Measurements from ENCODE around the gene SERPINA1. TPM values are rescaled to one million over a fixed set of nuclear protein-coding genes. Genes with fewer than 3 reads are reported as not detected.
A peak's percentile ranks its signal among the peaks of the same experiment; 100 is the strongest.

The SERPINA1 gene
- total and polyA plus RNA-seq, 8 donors, result 10.5 to 1,332 (median 80.3) TPM

DNA sequence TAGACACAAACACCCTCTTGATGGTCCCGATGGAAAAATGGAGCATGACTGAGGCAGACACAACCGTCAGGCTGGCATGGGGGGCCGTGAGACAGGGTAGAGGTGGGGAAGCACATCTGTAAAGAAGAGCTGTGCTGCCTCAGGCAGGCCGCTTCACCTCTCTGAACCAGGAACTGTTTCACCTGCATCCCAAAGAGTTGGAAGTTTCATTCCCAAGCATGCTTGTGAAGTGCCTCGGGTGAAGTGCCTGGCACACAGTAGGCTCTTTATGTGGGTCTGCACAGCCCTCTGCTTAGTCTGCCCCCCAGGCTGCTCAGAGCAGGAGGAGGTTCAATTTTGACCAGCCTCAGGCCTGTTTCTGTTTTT is 685 bp upstream of the SERPINA1 start:
- H3K36me3 ChIP-seq, result no peaks in the 10 kb centered on the region
- intact Hi-C loops (cut with DNase I; ENCODE audit: low total_unique reads), result no loop called here
- WGBS, 5 donors, result 78 to 95% (median 88%) methylated on average over 5 of the region's 5 CpGs
- H3K27ac ChIP-seq, result peak overlapping the region in 3 of 5 donors; percentile 64 to 79 (median 75)
- H3K4me1 ChIP-seq, result peaks cover 40 to 89% (median 56%) of the 10 kb centered on the region in 4 donors
- no peaks in the 10 kb centered on the region for H3K9me3 ChIP-seq
- peak overlapping the region in 2 of 4 donors; percentile 15 to 26 for H3K4me3 ChIP-seq
- H3K27me3 ChIP-seq, result no peaks in the 10 kb centered on the region
- no peak for DNase-seq
- no peak for TF ChIP-seq POLR2A (IDR thresholded peaks at IDR 0.05)
- no peak for TF ChIP-seq EP300 (IDR thresholded peaks at IDR 0.05)
- TF ChIP-seq, protein P1, sequence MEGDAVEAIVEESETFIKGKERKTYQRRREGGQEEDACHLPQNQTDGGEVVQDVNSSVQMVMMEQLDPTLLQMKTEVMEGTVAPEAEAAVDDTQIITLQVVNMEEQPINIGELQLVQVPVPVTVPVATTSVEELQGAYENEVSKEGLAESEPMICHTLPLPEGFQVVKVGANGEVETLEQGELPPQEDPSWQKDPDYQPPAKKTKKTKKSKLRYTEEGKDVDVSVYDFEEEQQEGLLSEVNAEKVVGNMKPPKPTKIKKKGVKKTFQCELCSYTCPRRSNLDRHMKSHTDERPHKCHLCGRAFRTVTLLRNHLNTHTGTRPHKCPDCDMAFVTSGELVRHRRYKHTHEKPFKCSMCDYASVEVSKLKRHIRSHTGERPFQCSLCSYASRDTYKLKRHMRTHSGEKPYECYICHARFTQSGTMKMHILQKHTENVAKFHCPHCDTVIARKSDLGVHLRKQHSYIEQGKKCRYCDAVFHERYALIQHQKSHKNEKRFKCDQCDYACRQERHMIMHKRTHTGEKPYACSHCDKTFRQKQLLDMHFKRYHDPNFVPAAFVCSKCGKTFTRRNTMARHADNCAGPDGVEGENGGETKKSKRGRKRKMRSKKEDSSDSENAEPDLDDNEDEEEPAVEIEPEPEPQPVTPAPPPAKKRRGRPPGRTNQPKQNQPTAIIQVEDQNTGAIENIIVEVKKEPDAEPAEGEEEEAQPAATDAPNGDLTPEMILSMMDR (IDR thresholded peaks at IDR 0.05), result no peak
- TF ChIP-seq POLR2AphosphoS5 (IDR thresholded peaks at IDR 0.05), result no peak

DNA sequence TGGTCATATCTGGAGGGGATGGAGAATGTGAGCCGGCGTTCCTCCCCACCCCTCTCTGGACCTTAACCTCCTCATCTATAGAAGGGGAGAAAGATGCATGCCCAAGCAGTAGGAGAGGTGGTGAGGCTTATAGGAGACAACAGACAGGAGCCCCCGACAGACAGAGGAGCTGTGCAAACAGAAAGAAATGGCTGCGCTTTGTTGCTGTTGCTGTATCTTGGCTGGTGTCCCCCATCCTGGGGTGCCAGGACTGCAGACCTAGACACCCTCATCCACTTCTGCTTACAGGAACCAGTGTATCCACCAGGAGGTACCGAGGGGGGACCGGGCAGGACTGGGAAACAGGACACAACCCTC is 397 bp downstream of the SERPINA1 start:
- H3K36me3 ChIP-seq, result no peaks in the 10 kb centered on the region
- no peak for DNase-seq
- H3K9me3 ChIP-seq, result no peaks in the 10 kb centered on the region
- H3K27ac ChIP-seq, result peak overlapping the region in 3 of 5 donors; percentile 64 to 79 (median 75)
- TF ChIP-seq, protein P1 (IDR thresholded peaks at IDR 0.05), result no peak
- TF ChIP-seq POLR2AphosphoS5 (IDR thresholded peaks at IDR 0.05), result no peak
- TF ChIP-seq EP300 (IDR thresholded peaks at IDR 0.05), result no peak
- H3K27me3 ChIP-seq, result no peaks in the 10 kb centered on the region
- peak overlapping the region in 3 of 4 donors; percentile 22 to 32 (median 26) for H3K4me3 ChIP-seq
- intact Hi-C loops (cut with DNase I; ENCODE audit: low total_unique reads), result no loop called here
- WGBS, 5 donors, result 53 to 81% (median 70%) methylated on average over 6 of the region's 6 CpGs
- H3K4me1 ChIP-seq, result peaks cover 36 to 91% (median 53%) of the 10 kb centered on the region in 4 donors

DNA sequence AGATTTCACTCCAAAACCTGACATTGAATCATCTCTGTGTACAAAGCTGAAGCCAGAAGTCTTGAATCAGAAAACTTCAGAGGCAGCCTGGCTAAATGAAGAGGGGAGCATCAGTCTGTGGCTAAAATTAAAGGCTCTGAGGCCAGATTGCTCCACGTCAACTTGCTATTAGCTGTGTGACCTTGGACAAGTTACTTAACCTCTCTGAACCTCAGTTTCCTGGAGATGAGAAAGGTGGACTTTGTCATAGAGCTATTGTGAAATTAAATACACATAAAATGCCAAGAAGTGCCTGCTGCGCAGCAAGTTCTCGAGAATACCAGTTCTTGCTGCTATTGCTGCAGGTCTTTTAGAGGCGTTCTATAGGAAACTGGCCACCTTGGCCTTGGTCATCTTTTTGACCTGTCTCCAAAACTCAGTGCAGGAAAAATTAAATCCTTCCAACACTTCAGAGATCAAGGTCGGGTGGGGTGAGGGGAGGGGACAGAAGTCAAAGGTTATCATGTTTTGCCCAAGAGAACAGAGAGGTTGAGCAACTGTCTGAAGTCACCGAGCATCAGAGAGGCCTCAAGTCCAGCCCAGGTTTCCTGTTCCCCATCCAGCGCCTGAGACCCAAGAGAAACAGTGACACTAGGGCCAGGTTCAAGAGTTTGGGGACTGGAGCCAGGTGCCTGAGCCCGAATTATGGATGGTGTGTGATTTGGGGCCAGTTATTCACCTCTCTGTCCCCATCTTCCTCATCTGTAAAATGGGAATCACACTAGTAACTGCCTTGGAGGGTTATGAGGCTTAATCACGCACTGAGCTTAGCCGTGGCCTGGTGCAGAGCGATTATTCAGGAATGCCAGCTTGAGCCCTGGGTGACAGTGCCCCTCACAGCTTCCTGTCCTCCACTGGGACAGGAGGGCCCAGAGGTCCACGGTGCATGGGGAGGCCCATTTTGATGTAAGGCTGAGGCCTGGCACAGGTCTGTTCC is 1.1 kb downstream of the SERPINA1 start:
- H3K9me3 ChIP-seq, result no peaks in the 10 kb centered on the region
- H3K27ac ChIP-seq, result peak overlapping the region in 3 of 5 donors; percentile 64 to 79 (median 75)
- peaks cover 36 to 94% (median 53%) of the 10 kb centered on the region in 4 donors for H3K4me1 ChIP-seq
- DNase-seq, result no peak
- peak overlapping the region in 3 of 4 donors; percentile 22 to 32 (median 26) for H3K4me3 ChIP-seq
- WGBS, 5 donors, result 66 to 82% (median 78%) methylated on average over 10 to 12 of the region's 12 CpGs
- intact Hi-C loops (cut with DNase I; ENCODE audit: low total_unique reads), result no loop called here
- no peak for TF ChIP-seq EP300 (IDR thresholded peaks at IDR 0.05)
- TF ChIP-seq POLR2AphosphoS5 (IDR thresholded peaks at IDR 0.05), result peak in 2 of 3 donors; percentile 4 to 14
- no peaks in the 10 kb centered on the region for H3K36me3 ChIP-seq
- no peaks in the 10 kb centered on the region for H3K27me3 ChIP-seq

DNA sequence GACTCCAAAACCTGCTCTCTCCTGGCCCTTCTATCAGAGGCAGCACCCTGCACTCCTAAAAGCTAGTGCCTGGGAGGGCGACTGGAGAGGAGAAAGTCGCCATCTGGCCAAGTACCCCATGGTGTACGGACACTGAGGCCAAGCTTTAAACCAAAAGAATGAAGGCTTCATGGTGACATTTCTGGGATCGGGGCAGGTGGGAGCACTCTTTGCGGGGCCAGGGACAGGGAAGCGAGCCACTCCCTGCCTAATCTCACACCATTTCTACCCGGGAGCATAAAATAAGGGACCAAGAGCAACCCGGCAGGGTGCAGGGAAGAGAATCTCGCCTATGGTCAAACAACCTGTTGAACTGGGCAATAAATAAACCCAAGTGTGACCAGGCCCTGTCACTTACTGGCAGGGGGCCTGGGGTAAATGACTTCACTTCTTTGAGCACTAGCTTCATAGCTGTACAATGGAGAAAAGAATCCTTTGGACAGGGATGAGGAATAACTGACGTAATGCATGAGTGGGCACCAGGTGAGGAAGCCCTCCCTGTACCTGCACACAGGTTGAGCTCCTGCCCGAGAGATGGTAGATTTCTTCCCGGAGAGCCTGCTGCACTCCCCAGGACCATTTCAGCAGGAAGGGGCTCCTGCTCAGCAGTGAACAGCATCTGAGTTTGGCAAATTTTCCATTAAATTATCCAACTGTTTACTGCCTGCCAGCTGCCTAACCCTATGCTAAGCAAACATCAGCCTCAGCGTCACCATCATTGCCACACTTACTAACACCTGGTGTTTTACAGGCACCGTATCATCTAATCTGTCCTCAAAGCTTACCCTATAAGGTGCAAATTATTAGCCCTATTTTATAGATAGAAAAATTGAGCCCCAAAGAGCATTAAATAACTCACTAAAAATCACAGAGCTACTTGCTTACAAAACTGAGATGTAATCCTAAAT is 2.0 kb downstream of the SERPINA1 start:
- no peak for DNase-seq
- Histone ChIP-seq H3K36me3 (peaks cover 0 to 3% (median 0%) of the 10 kb centered on the region in 4 donors), H3K9me3 (no peaks in the 10 kb centered on the region), H3K27ac (peak overlapping the region in 3 of 5 donors; percentile 3 to 79 (median 75)), H3K4me3 (peak overlapping the region in 2 of 4 donors; percentile 4 to 8), H3K27me3 (no peaks in the 10 kb centered on the region), H3K4me1 (peaks cover 36 to 84% (median 49%) of the 10 kb centered on the region in 4 donors)
- WGBS, 5 donors, result 60 to 69% (median 64%) methylated on average over 14 of the region's 14 CpGs
- intact Hi-C loops (cut with DNase I; ENCODE audit: low total_unique reads), result no loop called here
- no peak for TF ChIP-seq POLR2AphosphoS5 (IDR thresholded peaks at IDR 0.05)
- TF ChIP-seq, protein P1 (IDR thresholded peaks at IDR 0.05), result no peak
- TF ChIP-seq EP300 (IDR thresholded peaks at IDR 0.05), result no peak
